ENCODE results near the gene SAMD3.
"Not testable (repeated sequence)": the region's sequence is repeated elsewhere in the genome, so short reads cannot be mapped to it uniquely, and the experiment has no call there.

The SAMD3 gene

GRCh38 chr6:130173377-130174004, 49.3 kb downstream of the SAMD3 start:
- DNase-seq (ENCODE audit: low read depth) = not testable (repeated sequence)

- DNase-seq (ENCODE audit: low read depth) = not testable (repeated sequence)
Observed at GRCh38 chr6:130170160-130170559, 52.6 kb downstream of the SAMD3 start.

- no peak for DNase-seq (ENCODE audit: low read depth)
Observed at GRCh38 chr6:130167655-130168054, 55.1 kb downstream of the SAMD3 start.

DNA sequence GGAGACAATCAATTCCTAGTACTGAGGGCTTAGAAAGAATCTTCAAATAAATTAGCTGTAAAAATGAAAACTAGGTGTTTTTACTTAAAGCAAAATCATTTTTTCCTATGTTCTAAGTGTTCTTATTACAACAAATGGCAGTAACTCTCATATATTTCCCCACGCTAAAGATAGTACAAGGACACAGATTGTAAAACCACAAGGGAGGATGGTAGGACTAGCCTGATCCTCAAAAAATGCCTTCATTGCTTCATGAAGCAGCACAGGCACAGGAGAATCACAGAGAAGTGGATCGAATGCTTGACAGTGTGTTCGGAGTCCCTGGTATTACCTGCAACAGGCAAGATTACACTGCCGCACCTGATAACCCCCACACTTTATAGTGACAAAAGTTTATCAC, 58.5 kb downstream of the SAMD3 start:
- no peak for DNase-seq (ENCODE audit: low read depth)

DNA sequence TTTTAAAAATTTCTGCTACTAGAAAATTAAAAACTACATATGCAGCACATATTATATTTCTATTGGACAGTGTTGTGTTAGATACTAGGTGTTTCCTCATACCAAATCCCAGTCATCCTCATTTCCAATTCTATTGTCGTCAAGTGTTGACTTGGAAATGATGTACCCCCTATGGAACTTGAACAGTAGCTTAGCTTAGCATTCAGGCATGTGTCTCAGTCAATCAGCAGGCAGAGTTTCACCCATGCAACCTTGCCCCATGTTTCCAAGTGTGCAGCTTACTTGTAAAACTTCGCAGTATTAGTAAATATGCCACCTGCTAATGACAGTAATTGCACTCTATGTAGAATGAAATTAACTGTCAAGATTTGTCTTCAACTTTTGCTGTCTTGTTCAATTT, 59.5 kb downstream of the SAMD3 start:
- no peak for DNase-seq (ENCODE audit: low read depth)

DNA sequence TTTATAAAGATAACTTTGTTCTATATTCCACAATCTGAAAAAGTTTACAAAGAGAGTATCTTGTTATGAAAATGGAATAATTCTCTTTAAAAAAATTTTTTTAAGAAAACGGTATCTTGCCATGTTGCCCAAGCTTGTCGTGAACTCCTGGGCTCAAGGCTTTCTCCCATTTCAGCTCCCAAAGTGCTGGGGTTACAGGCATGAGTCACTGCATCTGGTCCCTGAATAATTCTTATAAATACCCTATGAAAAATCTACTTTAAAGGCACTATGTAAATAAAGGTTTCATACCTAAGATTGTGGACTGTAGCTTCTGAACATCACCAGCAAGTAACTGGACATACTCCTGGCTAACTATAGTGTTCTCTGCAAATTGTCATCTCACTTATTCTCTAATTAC, 60.3 kb downstream of the SAMD3 start:
- no peak for DNase-seq (ENCODE audit: low read depth)

GRCh38 chr6:130161683-130162404, 60.9 kb downstream of the SAMD3 start:
- no peak for DNase-seq (ENCODE audit: low read depth)

DNA sequence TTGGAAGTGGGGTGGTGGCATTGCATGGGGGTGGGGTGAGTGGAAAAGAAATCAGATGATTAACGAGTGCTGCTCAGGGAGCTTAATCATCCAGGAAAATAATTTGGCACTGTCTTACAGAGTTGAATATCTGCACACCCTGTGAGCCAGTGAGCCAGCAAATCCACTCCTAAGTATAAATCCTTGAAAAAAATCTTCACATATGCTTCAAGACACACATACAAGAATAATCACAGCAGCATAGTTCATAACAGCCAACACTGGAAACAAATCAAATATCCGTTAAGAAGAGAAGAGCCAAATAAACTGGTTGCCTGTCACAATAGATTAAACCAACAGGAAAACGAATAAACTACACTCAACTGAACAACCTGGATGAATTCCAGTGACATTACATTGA, 62.8 kb downstream of the SAMD3 start:
- DNase-seq (ENCODE audit: low read depth) = no peak

DNA sequence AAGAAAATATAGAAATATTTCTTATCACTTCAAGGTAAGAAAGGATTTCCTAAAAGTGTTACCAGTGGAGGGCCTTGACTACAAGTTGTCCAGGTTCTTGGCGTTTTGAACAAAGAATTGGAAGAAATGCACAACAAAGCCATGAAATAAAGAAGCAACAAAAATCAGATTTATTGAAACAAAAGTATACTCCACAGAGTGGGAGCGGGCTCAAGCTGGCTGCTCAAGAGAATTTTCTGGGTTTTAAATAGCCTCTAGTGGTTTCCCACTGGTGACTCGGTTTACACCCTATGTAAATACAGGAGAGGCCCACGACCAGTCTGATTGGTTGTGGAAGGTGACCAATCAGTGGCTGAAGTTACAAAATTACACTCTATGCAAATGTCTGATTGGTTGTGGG, 64.2 kb downstream of the SAMD3 start:
- DNase-seq (ENCODE audit: low read depth) = no peak

DNA sequence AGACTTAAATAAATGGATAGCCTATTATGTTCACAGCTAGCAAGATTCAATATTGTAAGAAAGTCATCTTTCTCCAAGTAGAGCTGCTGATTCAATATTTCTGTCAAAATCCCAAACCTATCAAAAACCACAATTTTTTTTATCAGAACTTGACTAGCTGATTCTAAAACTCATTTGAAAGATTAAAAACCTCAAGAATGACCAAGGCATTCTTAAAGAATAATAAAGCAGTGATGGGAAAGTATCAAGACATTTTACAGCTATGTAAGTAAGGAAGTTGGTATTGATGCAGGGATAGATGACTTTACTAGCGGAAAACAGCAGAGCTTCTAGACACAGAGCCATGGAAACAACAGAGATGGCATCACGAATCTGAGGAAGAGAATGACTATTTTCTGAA, 64.7 kb downstream of the SAMD3 start:
- no peak for DNase-seq (ENCODE audit: low read depth)

DNA sequence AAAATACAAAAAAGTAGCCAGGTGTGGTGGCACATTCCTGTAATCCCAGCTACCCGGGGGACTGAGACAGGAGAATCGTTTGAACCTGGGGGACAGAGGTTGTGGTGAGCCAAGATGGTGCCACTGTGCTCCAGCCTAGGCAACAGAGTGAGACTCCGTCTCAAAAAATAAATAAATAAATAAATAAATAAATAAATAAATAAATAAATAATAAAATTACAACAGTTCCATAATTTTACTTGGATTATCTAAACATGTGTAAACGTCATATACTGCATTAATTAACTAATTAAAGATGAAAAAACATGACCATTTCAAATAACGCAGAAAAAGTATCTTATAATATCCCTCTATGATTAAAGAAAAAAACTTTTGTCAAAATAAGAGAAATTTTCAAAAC, 65.8 kb downstream of the SAMD3 start:
- no peak for DNase-seq (ENCODE audit: low read depth)

- DNase-seq (ENCODE audit: low read depth) = no peak
Observed at GRCh38 chr6:130152908-130153510, 69.7 kb downstream of the SAMD3 start.

- DNase-seq (ENCODE audit: low read depth) = no peak
Observed at GRCh38 chr6:130150906-130151305, 71.8 kb downstream of the SAMD3 start.

DNA sequence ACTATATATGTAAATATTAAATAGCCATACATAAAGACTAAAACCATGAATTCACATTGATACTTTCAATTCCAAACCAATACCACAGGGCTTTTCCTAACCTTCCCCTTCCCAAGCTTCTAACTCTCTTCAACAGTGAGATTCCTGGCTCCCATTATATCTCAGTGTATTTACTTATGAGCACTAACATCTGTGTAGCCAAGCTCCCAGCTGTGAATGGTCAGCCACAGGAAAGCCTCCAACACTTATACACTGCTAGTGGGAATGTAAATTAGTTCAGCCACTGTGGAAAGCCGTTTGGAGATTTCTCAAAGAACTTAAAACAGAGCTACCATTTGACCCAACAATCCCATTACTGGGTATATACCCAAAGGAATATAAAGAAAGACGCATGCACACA, 73.7 kb downstream of the SAMD3 start:
- DNase-seq (ENCODE audit: low read depth) = not testable (repeated sequence)

- DNase-seq (ENCODE audit: low read depth) = no peak
Observed at GRCh38 chr6:130148181-130148580, 74.6 kb downstream of the SAMD3 start.

DNA sequence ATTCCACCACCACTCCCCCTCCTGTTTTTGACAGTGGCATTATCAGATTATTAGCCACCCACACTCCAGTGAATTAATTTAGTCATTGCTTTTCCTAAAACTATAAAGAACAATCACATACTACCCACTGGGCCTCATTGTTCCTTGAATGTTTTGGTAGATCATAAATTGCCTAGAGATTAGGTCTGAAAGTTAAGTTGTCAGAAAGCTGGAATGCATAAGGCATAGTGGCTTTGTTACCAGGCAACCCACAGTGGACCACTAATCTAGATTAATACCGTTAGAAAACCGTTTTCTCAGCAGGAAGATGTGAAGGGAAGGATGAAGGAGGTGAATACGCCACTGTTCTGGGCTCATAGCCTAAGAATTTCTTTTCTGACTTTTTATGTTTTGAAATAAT, 75.6 kb downstream of the SAMD3 start:
- DNase-seq (ENCODE audit: low read depth) = no peak

DNA sequence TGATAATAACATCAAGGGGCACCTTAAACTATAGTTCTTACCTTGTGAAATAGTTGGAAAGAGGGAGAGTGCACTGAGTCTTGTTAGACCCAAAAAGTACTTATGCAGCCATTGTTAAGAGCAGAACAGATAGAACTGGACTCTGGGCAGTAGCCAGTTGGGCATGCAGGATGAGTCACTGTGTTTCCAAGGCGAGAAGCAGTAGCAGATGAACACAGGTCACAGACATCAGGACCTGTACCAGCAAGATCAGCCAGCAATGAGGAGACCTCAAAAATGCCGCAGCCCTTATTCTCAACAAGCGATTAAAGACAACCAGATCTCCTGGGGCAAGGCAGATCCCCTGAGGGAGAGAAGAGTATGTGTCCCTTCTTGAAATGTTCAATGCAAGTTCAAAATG, 79.0 kb downstream of the SAMD3 start:
- no peak for DNase-seq (ENCODE audit: low read depth)

- no peak for DNase-seq (ENCODE audit: low read depth)
Observed at GRCh38 chr6:130140084-130140483, 82.7 kb downstream of the SAMD3 start.

DNA sequence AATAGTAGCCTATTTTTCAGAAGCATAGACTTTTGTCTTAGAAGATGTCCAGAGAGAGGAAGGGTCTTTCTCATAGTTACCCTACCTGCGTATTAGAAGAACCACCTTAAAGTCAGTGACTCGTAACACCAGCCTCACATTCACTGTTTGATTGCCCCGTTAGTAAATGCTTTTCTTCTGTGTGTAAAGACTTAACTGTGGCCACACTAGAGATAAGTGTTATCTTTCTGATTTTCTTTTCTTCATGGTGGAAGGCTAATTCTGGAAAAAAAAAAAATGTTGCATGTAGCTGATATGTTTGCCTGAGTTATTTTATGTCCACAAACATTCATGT, 83.9 kb downstream of the SAMD3 start:
- DNase-seq (ENCODE audit: low read depth) = no peak

GRCh38 chr6:130138116-130138908, 84.4 kb downstream of the SAMD3 start:
- DNase-seq (ENCODE audit: low read depth) = no peak

DNA sequence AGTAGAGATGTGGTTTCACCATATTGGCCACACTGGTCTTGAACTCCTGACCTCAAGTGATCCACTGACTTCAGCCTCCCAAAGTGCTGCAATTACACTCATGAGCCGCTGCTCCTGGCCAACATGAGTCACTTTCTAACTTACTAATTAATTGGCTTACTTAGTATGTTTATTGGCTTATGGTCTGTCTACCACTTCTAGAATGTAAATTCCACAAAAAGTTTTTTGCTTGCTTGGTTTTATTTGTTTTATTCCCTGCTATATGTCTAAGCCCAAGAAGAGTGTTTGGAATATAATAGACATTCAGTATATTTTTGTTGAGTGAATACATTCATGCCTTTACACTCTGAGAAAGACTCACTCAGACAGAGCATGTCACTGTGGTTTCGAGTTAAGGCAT, 86.0 kb downstream of the SAMD3 start:
- DNase-seq (ENCODE audit: low read depth) = no peak

DNA sequence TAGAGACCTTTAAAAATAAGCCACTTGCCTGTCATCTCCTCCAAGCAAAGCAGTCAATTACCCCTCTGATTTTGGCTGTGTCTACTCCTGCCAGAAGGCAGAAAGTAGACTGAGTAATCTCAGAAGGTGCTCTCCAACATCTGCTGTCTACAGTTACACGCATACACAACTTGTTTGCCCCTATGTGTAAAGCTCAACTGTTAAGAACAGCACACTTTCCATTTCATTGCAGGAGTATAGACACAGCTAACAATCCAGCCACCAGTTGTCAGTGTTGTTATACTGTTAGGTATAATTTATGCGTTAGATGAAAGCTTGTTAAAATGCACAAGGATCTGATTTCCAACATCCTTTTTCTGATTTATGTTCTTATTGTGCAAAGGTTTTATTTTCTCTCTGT, 88.2 kb downstream of the SAMD3 start:
- DNase-seq (ENCODE audit: low read depth) = no peak

- DNase-seq (ENCODE audit: low read depth) = peak; percentile 20
Observed at GRCh38 chr6:130132286-130132701, 90.5 kb downstream of the SAMD3 start.
